Keratinocyte (primary cell): Measurements from ENCODE around the gene TPST2. TPM values are rescaled to one million over a fixed set of nuclear protein-coding genes. Genes with fewer than 3 reads are reported as not detected.

Experiments used
- DNase-seq: peaks from one replicate; pipeline ENCODE4 v3.0.0-alpha.2; 2011; ENCODE audit warnings: low read depth, missing footprints, low spot score
- FAIRE-seq: peaks from 2 replicates; lab custom pipeline; 2011; peaks lifted over from hg19 to GRCh38; lab: Jason Lieb, UNC
- H2AFZ ChIP-seq: 2 replicates; pipeline ENCODE4 v1.6.0; 2012; ENCODE audit warnings: low read length, control low read depth, inconsistent platforms; ENCODE audit not compliant: control insufficient read depth
- H3K27ac ChIP-seq: 2 replicates; pipeline ENCODE4 v1.5.1; 2011; ENCODE audit warnings: low read length; ENCODE audit not compliant: control insufficient read depth, insufficient read depth
- H3K27me3 ChIP-seq: 3 replicates; pipeline ENCODE4 v1.6.0; 2011; ENCODE audit warnings: low read length; ENCODE audit not compliant: control insufficient read depth, insufficient read depth; ENCODE audit errors: extremely low read depth
- H3K36me3 ChIP-seq, 2 experiments: 2 replicates in 1 of 2; 3 replicates in 1 of 2; pipeline ENCODE4 v1.5.1; 2011; ENCODE audit warnings: low read length in 2 of 2, mild to moderate bottlenecking in 1 of 2; ENCODE audit not compliant: control insufficient read depth in 2 of 2, insufficient read depth in 2 of 2; ENCODE audit errors: extremely low read depth in 1 of 2
- H3K4me1 ChIP-seq: 3 replicates; pipeline ENCODE4 v1.5.1; 2011; ENCODE audit warnings: low read length; ENCODE audit not compliant: control insufficient read depth, insufficient read depth; ENCODE audit errors: extremely low read depth
- H3K4me2 ChIP-seq: 3 replicates; pipeline ENCODE4 v1.6.0; 2011; ENCODE audit warnings: low read depth, low read length; ENCODE audit not compliant: control insufficient read depth, insufficient read depth; ENCODE audit errors: extremely low read depth
- H3K4me3 ChIP-seq, 3 experiments: fragments of 200-600 bp in 1 of 3; sonication (generic) in 1 of 3; 2 replicates in 2 of 3; 3 replicates in 1 of 3; pipeline ENCODE4 v1.5.1; 2011 to 2016; ENCODE audit warnings: low read length in 3 of 3, mild to moderate bottlenecking in 3 of 3, control low read depth in 2 of 3, inconsistent platforms in 1 of 3, low read depth in 1 of 3, mixed read lengths in 1 of 3, mixed run types in 1 of 3, moderate library complexity in 1 of 3; ENCODE audit not compliant: control insufficient read depth in 2 of 3, insufficient read depth in 2 of 3; ENCODE audit errors: extremely low read depth in 1 of 3
- H3K79me2 ChIP-seq: 2 replicates; pipeline ENCODE4 v1.6.0; 2012; ENCODE audit warnings: low read length; ENCODE audit not compliant: control insufficient read depth, insufficient read depth
- H3K9ac ChIP-seq: 3 replicates; pipeline ENCODE4 v1.6.0; 2011; ENCODE audit warnings: low read length; ENCODE audit not compliant: control insufficient read depth, insufficient read depth; ENCODE audit errors: extremely low read depth
- H3K9me1 ChIP-seq: 3 replicates; pipeline ENCODE4 v1.6.0; 2011; ENCODE audit warnings: low read length; ENCODE audit not compliant: control insufficient read depth, insufficient read depth; ENCODE audit errors: extremely low read depth
- H3K9me3 ChIP-seq: 2 replicates; pipeline ENCODE4 v1.5.1; 2012; ENCODE audit warnings: low read depth, low read length; ENCODE audit not compliant: control insufficient read depth
- H4K20me1 ChIP-seq: 3 replicates; pipeline ENCODE4 v1.6.0; 2011; ENCODE audit warnings: low read length; ENCODE audit not compliant: control insufficient read depth, insufficient read depth; ENCODE audit errors: extremely low read depth
- CTCF ChIP-seq, 3 experiments: IDR thresholded peaks in 1 of 3; conservative IDR thresholded peaks in 1 of 3; optimal IDR thresholded peaks in 1 of 3; 2 replicates in 2 of 3; 3 replicates in 1 of 3; pipeline versions ENCODE3 to v1.5.1; 2011; ENCODE audit warnings: low read length in 3 of 3, mild to moderate bottlenecking in 3 of 3, moderate library complexity in 2 of 3, control low read depth in 1 of 3, inconsistent platforms in 1 of 3; ENCODE audit not compliant: insufficient read depth in 2 of 3; ENCODE audit errors: extremely low read depth in 1 of 3
- EZH2 ChIP-seq: IDR thresholded peaks from one replicate; pipeline ENCODE4 v1.6.1; 2012; ENCODE audit warnings: inconsistent platforms, mild to moderate bottlenecking, low read length, moderate library complexity
- dilution Hi-C: fragments of 300-500 bp; cut with MboI; formaldehyde crosslinking; loops from one replicate; pipeline ENCODE4 v1.7.0; 2020; ENCODE audit warnings: low sequenced_read_pairs; ENCODE audit not compliant: extremely low pct_ligation_motif_present
- polyA plus RNA-seq, 5 experiments: library from polyadenylated mRNA; depleted of rRNA in 3 of 5; stranded (reverse) in 3 of 5; stranded (forward) in 1 of 5; unstranded in 1 of 5; fragments of >200 nt; gene quantifications; 1 replicate in 1 of 5; 2 replicates in 3 of 5; 3 replicates in 1 of 5; pipeline versions ENCODE4 v1.2.1 to v1.2.3, GENCODE V29; 2011 to 2012; ENCODE audit warnings: missing spikeins in 2 of 5, low read depth in 1 of 5, low replicate concordance in 1 of 5

TPST2 gene
- polyA plus RNA-seq, 1 donor (not counting 4 experiments of a cell fraction or from before 2014, with no cell fraction given), result 22.4 TPM

DNA sequence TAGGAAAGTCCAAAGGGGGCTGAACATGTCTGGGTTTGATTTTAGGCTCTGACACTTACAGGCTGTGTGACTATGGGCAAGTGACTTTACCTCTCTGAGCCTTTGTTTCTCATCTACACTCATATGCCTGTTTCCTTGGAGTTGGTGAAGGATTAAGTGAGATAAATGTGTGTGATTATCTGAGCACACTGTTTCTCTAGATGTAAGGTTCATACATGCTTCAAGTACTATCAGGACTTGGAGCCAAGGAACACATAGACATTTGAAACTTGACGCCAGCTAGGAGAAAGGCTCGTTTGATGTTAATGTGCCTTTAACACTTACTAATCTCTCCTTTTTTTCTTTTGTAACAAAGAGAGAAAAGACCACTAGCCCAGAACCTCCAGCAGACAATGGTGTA, 18.2 kb upstream of the TPST2 start:
- Histone ChIP-seq H3K4me3 (no peak overlapping the region), H3K4me1 (no peaks in the 10 kb centered on the region), H4K20me1 (no peaks in the 10 kb centered on the region), H3K36me3 (no peaks in the 10 kb centered on the region), H3K9me1 (no peaks in the 10 kb centered on the region), H3K4me2 (no peak overlapping the region), H3K9ac (no peak overlapping the region), H3K79me2 (no peaks in the 10 kb centered on the region), H3K9me3 (no peaks in the 10 kb centered on the region), H3K27me3 (peaks cover 11% of the 10 kb centered on the region), H3K27ac (no peak overlapping the region), H2AFZ (no peak overlapping the region)
- DNase-seq (no peak), FAIRE-seq (no peak)
- dilution Hi-C loops, result no loop called here
- TF ChIP-seq EZH2 (no peak), CTCF (optimal IDR thresholded peaks at IDR 0.05 in 1 of 3, IDR thresholded peaks at IDR 0.05 in 1 of 3, conservative IDR thresholded peaks at IDR 0.05 in 1 of 3; ENCODE audit: extremely low read depth in 1 of 3, insufficient read depth in 2 of 3, low read length in 3 of 3) (no peak)

GRCh38 chr22:26606611-26607010, 16.7 kb upstream of the TPST2 start:
- Histone ChIP-seq H3K4me1 (no peaks in the 10 kb centered on the region), H3K27me3 (peaks cover 4% of the 10 kb centered on the region), H3K9me1 (no peaks in the 10 kb centered on the region), H4K20me1 (no peaks in the 10 kb centered on the region), H3K9ac (no peak overlapping the region), H3K27ac (no peak overlapping the region), H3K9me3 (no peaks in the 10 kb centered on the region), H3K79me2 (no peaks in the 10 kb centered on the region), H3K36me3 (no peaks in the 10 kb centered on the region), H3K4me2 (no peak overlapping the region), H2AFZ (no peak overlapping the region), H3K4me3 (no peak overlapping the region)
- DNase-seq, result no peak
- no peak for TF ChIP-seq CTCF (optimal IDR thresholded peaks at IDR 0.05 in 1 of 3, IDR thresholded peaks at IDR 0.05 in 1 of 3, conservative IDR thresholded peaks at IDR 0.05 in 1 of 3; ENCODE audit: extremely low read depth in 1 of 3, insufficient read depth in 2 of 3, low read length in 3 of 3)
- no peak for FAIRE-seq
- dilution Hi-C loops, result no loop called here
